ENCODE measurements around the gene DCLK1.

The DCLK1 gene

GRCh38 chr13:35979361-35979951 is 151.7 kb downstream of the DCLK1 start:
- TF ChIP-seq, protein P1, sequence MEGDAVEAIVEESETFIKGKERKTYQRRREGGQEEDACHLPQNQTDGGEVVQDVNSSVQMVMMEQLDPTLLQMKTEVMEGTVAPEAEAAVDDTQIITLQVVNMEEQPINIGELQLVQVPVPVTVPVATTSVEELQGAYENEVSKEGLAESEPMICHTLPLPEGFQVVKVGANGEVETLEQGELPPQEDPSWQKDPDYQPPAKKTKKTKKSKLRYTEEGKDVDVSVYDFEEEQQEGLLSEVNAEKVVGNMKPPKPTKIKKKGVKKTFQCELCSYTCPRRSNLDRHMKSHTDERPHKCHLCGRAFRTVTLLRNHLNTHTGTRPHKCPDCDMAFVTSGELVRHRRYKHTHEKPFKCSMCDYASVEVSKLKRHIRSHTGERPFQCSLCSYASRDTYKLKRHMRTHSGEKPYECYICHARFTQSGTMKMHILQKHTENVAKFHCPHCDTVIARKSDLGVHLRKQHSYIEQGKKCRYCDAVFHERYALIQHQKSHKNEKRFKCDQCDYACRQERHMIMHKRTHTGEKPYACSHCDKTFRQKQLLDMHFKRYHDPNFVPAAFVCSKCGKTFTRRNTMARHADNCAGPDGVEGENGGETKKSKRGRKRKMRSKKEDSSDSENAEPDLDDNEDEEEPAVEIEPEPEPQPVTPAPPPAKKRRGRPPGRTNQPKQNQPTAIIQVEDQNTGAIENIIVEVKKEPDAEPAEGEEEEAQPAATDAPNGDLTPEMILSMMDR (IDR thresholded peaks at IDR 0.05): no peak

DNA sequence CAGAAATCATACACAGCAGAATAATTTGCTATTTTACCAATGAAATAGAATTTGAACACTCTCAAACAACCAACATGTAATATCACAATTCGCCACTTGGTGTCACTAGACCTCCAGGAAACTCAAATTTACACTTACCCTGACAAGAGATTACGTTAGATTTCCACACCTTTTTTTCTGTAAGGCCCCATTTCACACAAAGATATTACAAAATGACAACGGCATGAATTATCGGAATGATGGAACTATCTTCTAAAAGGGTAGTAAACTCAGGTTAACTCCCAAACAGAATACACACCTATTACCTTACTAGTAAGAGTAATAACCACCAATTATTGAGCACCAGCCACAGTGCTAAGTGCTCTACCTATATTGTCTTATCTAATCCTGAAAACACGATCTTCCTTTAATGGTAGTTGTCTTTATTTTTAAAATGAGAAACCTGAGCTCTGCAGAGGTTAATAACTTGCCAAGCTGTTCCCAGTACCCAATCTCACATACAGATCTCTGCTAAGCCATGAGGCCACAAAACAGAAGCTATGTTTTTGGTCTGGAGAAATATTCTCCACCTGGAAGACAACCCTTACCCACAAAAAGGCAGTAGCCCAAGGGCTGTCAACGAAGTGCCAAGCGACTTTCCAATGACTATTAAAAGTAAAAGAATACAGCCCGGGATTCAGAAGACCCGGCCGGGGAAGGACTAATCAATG is 152.4 kb downstream of the DCLK1 start:
- TF ChIP-seq, protein P1 (IDR thresholded peaks at IDR 0.05): peak; percentile 63

- TF ChIP-seq, protein P1 (IDR thresholded peaks at IDR 0.05): no peak
These were observed 154.1 kb downstream of the DCLK1 start for GRCh38 chr13:35977060-35977459.

- TF ChIP-seq, protein P1 (IDR thresholded peaks at IDR 0.05): no peak
These were observed 155.1 kb downstream of the DCLK1 start for GRCh38 chr13:35976126-35976525.

DNA sequence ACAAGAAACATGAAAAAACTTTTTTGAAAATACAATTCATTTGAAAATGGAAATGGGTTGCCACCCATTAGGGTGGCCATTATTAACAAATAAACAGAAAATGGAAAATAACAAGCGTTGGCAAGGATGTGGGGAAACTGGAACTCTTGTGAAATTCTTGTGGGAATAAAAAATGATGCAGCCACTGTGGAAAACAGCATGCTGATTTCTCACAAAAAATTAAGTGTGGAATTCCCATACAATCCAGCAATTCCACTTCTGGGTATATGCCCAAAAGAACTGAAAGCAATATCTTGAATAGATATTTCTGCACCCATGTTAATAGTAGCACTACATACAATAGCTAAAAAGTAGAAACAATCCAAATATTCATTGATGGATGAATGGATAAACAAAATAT is 165.2 kb downstream of the DCLK1 start:
- TF ChIP-seq, protein P1 (IDR thresholded peaks at IDR 0.05): no peak

- TF ChIP-seq, protein P1 (IDR thresholded peaks at IDR 0.05): no peak
These were observed 165.8 kb downstream of the DCLK1 start for GRCh38 chr13:35965226-35965927.

DNA sequence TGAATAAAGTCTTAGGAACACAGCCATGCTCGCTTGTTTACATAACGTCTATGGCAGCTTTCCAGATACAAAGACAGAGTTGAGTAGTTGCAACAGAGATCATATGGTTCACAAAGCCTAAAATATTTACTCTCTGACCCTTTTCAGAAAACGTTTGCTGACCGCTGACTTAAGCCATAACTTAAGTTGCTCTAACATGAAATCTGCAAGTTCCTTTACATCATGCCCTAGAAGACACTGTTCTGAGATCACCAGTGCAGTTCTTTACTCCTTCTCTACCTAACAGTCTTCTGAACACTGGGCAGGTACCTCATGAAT is 166.4 kb downstream of the DCLK1 start:
- TF ChIP-seq, protein P1 (IDR thresholded peaks at IDR 0.05): no peak
